COLO829 (cell line): Measurements from ENCODE around the gene ARFGAP3.

Experiments
- DNase-seq: peaks from one replicate; pipeline ENCODE4 v3.0.0; 2012; ENCODE audit warnings: low spot score

Gene ARFGAP3

DNA sequence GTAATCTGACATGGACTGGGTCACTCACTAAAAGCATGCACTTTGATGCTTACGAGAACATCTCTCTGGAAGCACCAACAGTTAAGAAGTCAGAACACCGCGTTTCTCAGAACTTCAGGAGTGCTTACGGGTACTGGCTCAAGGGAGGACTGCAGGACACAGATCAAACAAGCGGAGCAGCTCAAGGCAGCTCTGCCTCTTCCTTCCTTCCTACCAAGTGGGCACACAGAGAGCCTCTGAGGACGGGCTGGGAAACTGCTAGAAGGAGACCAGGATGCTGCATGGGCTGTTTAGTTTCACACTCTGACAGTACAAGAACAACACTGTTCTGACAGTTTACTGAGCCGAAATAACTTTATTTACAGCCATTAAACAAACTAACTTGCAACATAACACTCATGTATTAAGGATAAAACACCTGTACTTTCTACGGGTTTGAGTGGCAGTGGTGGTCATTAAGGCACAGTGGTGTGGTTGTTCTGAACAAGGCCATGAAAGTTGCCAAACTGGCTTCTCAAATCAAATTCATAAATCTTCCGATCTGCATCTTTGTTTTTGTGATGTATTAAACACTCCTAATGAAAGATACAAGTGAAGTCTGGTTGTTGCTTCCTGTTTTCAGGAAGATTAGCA lies 37.5 kb downstream of the ARFGAP3 start:
- DNase-seq: no peak

DNA sequence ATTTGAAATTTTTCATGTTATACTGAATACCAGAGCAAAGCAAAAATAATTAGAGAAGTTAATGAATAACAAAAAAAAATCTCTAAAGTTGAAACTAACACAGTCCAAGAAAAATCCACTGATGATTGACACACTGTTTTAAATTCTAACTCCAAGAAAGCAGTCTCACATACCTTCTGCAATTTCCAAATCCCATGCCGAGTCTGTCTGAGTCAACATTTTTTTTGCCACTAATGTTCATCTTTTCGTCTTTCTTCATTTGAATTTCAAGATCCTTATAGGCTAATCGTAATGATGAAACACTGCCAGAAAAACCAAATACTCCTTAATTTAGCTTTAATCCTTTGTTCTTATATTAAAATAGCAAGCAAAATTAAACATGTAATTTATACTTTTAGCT lies 39.5 kb downstream of the ARFGAP3 start:
- DNase-seq: no peak

DNA sequence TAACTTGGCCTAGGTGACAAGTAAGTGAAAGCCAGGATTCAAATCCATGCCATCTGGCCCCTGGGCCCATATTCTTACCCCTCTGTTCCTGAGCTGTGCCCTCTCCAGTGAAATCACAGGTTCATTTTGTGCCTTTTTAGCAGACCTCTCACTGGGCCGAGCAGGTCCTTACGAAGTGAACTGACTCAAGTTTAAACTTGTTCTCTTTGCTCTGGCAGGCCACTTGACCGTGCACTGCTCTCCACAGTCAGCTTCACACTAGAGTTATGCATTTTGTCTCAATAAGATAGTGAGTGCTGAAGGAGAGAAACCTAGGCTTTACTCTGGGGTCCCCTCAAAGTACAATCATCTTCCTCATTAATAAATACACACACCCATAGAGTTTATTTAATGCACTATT lies 40.7 kb downstream of the ARFGAP3 start:
- no peak for DNase-seq

DNA sequence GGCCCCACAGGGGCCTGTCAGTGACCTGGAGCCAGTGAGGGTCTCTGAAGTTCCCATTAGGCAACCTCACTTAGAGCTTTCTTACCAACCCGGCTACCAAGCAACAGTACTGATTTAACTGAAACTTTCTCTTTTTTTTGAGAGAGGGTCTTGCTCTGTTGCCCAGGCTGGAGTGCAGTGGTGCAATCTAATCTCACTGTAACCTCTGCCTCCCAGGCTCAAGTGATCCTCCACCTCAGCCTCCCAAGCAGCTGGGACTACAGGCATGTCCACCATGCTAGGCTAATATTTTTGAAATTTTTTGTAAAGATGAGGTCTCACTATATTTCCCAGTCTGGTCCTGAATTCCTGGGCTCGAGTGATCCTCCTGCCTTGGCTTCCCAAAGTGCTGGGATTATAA lies 42.5 kb downstream of the ARFGAP3 start:
- no peak for DNase-seq

DNA sequence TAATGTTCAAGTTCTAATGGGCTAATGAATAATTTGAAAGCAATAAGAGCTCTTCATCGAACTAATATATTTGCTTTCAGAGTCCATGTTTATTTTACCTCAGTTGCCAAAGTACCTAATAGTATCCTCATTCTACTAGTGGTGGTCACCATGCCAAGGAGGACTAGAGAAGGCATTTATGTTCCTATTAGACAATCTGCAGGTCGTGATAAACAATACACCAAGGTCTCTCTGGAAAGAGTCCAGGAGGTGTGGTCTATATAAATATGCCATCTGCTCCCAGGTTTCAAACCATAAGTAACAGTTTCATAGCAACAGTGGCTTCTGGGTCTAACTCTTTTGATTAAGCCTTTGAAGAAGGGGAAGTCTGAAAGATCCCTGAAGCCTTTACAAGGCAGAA lies 42.9 kb downstream of the ARFGAP3 start:
- no peak for DNase-seq

DNA sequence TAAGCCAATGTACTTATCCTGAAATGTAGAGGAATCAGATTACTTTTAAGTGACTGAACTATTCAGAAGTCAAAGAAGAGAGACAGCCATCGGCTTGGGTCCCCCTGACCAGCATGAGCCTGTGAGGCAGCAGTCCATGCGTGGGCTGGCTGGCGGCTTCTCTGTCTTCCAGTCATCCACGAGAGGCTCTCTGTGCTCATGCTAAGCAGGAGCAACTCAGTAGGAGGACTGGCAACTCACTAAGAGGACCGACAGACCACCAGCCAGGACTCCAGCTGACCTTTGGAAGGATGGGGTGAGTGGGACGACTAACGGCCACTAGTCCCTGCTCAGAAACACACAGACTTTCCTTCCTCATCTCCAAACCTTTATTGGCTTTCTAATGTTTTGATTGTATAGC lies 43.6 kb downstream of the ARFGAP3 start:
- no peak for DNase-seq

DNA sequence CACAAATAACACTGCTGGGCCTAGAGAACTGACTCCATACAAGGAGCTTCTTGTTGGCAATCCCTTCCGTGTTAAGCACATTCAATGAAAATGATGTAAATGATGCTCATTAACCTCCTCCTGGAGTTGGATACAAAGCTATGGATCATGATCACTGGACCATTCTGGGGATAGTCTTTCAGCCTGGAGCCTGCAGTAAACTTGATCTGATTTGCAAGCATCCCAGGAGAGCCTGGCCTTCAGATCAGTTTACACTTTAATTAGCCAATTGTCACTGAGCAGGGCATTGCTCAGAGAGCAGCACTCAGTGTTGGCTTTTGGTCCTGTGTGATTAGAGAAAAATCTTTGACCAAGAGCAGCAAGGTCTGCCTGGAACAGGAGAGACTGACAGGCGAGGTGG lies 45.6 kb downstream of the ARFGAP3 start:
- no peak for DNase-seq

DNA sequence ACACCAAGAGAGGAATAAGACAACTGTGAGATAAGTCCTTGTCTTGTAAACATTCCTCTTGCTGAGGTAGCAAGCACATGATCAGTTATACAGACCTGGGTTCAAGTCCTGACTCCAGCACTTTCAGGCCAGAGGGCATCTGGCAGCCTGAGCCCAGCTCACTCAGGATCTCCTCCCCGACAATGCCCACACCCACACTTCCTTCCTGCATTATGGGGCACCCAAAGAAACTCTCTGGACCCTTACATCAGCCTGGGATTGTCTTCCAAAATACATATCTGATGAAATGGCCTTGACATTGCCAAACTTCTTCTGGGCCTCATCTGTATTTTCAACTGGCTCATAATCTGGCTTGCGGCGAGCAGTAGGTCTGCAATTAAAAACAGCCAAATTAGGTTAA lies 48.6 kb downstream of the ARFGAP3 start:
- DNase-seq: no peak

DNA sequence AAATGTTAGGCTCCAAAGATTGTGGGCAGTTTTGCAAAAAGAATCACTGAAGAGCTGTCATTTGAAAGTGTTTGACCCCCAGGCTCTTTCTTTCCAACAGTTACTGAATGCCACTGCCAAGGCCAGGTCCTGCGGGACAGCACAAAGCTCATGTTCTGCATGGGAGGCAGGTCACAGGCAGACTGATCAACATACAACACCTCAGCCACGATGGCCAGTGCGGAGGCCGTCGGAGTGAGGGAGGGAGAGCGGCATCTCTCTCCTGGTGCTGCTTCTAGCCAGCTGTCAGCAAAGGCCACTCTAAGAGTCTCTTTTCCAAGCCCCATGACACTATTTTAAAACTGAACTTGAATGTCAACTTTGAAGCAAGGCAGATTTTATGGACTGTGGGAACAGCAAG lies 49.9 kb downstream of the ARFGAP3 start:
- DNase-seq: no peak

DNA sequence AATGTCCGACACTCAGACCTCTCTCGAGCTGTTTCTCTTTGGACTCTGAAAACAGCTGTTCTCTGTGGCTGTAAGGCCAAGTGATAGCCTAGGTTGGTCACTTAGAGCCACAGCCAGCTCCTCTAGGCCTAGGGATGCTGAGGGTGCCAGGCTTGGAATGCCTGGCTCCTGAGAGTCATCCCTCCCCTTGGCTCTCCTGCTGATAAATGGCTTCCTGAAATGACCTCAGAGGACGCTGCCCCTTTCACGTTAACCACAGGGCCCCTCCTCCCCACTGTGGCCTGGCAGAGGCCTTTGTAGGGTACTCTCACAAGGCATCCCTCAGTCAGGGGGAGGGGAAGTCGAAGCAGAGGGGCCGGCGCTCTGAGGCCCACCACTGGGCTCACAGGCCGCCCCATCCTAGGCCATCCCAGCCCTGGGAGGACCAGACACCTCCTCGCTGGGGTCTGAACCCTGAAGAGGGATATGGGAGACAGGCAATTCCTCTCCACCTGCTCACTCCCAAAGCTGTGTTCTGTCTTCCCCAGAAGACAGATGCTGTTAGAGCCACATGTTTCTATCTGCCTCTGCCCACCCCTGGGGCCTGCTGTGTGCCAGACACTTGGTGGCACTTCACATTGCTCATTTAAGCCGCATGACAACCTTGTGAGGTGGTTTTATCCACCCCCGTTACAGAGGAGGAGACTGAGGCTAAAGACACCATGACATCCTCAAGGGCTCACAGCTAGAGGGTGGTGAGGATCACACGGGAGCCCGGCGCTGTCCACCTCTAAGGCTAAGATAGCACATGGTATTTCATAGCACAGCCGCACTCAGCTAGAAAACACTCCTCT lies 50.9 kb downstream of the ARFGAP3 start:
- DNase-seq: no peak

DNA sequence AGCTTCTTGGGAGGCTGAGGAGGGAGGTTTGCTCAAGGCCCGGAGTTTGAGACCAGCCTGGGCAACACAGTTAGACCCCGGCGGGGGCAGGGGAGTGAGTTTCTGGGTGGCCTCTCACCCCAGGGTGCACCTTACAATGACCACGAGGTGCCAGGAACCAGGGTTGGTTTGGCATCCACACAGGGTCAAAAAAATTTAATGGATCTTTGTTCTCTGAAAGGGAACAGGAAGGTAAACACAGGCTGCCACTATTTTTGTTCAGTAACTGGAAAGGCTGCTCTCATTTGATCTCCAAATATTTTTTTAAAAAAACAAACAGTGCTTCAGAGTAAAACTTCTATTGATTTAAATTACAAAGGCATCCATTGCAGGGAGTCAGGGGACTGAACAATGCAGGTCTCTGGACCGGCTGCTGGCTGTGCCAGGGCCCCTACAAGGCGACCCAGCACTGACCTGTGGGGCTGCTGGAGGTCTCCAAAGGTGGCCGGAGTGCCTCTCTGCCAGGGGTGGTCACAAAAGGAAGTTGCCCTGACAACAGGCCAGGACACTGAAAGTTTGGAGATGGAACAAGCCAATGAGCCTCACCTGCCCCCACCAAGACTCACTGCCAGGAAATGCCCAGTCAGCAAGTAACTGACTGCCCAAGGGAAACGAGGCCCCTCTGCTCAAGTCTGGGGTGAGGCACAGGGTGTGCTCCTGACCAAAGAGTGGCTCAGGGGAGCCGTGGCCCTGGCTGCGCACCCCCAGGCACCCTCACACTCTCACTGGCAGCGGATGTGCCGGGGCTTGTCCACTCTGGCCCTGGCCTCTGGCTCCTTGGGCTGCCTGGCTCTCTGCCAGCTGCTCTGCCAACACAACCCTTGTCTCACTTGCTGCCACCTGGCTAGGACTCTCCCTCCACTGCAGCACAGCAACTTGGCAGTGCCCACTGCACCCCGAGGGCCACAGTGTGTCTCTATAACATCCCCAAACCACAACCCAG lies 51.8 kb downstream of the ARFGAP3 start:
- DNase-seq: no peak

DNA sequence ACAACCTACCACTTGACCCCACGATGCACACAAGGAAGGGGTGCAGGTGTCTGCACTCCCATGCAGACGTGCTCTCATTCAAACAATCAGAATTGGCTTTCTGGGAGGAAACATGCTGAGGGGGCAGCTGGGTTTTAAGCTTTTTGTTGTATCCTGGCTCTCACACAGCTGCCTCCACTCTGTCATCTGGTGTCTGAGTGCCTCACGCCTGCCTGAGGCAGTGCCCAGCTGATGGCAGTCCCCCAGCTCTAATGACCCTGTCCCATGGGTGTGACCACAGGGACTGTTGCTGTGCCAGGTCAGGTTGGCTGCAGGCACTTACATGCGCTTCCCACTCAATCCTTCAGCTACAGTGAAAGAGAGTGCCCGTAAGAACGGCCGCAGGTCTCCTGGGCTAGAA lies 53.7 kb downstream of the ARFGAP3 start:
- DNase-seq: no peak

DNA sequence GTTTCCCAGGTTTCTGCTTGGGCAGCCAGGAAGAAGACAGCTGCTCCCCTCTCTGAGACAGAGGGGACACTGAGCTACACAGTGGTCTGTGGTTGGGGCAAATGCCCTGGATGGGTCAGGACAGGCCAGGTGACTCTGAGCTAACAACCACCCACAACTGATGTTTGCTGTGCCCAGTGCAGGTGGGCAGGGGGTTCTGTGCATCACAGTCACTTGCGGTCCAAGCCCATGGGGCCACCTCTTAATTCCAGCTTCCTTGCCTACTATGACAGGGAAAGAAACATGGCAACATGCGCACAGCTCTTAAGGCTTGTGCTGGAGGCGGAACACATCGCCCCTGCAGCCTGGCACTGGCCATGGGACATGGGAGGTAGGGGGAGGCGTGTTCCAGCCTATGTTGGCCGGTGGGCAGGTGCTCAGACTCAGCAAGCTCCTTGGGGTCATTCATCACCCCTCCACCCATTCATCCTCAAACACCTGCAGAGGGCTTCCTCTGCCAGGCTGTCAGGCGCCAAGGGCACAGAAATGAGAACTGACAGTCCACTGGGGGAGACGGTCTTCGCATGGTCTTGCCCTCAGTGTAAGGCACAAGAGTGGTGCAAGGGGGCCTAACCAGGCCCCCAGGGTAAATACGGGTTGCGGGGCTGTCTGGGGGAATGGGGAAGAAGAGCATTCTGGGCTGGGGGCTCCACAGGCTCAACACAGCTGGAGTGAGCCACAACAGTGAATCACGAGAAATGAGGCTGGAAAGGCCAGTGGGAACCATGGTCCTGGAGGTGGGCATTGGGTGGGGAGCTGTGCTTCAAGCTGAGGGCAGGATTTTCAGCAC lies 55.6 kb downstream of the ARFGAP3 start:
- DNase-seq: no peak

DNA sequence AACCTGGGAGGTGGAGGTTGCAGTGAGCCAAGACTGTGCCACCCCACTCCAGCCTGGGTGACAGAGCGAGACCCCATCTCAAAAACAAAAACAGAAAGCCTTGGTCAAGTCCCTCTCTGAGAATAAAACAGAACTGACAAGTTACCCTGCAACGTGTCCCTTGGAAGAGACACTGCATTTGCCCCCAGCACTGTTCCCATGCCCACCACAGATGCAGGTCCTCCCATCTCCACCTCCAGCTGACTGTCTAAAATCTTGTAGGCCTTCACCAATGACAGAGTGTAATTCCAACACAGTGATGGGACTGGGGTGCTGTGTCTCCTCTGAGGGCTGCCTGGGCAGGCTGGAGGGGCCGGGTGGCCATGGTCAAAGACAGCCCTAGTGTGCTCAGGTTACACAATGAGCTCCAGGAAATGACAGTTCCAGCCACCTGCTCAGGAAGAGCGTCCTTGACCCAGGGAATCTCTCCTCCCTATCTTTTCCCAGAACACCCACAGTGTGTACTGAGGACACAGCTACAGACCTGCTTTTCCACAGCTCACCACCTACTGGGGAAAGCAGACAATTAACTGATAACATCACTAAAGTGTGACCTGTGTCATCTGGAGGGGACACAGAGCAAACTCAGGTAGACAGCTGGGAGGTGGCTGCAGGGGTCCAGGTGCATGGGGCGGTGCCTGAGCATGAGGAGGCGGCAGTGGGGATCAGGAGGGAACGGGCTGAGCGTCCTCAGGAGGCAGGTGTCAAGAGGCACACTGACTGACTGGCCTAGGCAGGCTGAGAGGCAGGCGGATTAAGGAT lies 56.4 kb downstream of the ARFGAP3 start:
- DNase-seq: no peak

DNA sequence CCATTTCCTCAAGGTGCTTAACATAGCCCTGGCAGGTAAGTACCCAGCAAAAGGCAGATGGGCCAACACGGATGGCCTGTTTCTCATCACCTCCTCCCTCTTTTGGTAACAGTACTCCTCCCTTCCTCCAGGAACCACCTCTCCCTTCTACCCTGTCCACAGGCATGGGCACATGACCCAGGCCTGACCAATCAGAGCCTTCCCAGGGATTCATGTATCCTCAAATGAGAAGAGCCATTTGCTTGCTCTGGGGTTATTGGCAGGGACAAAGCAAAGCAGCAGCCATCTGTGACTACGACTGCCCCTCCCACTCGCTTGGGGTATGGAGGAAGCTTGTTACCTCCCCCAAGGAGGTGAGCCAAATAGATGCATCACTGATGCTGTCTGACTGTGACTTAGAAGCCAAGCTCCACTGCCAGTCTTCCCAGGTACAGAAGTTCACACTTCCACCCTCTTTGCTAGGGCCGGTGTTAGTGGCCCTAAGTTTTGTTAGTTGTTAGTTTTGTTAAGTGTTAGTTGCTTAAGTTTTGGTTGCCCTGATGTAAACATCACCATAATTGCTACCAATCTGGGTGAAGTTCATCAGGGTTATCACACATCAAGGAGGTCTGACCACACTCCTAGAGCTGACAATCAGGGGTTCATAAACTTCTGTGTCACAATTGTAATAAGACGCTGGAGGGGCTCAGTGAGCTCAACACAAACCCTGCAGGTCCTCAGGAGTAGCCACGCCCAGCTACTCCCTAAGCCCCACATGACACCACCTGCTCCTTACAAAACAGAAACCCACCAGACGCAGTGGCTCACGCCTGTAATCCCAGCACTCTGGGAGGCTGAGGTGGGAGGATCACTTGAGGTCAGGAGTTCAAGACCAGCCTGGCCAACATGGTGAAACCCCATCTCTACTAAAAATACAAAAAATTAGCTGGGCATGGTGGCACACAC lies 57.3 kb downstream of the ARFGAP3 start:
- no peak for DNase-seq

DNA sequence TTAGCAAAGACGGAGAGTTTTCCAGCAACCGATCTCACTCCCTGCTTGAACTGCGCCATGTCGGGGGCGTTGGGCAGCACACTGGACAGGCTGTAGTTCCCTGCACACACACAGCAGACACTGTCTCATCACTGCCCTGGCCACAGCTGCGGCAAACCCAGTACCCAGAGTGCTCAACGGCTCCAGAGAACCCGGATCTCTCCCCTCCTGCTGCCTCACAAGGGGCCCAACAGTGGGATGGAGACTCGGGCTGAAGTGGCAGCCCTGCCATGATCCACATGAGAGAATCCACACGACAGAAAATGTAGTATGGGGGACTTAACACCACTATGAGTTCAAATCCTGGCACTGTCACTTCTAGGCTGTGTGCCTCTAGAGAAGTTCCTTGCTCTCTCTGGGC lies 58.0 kb downstream of the ARFGAP3 start:
- DNase-seq: no peak

DNA sequence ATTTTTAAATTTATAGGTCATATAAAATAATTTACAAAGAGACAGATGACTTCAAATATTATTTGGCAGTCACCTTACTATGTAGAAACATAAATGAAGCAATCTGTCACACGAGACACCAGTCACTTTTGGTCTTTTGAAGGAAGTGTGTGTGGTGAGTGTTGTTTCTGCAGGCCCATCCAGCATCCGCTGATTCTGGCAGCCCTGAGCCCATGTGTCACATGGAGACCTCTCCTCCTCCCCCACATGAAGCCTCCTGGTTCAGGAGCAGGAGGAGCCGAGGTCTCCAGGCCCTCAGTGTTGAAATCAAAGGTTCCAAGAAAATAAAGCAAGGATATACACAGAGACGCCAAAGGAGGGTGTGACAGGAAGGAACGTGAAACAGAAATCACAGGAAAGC lies 60.1 kb downstream of the ARFGAP3 start:
- DNase-seq: no peak

DNA sequence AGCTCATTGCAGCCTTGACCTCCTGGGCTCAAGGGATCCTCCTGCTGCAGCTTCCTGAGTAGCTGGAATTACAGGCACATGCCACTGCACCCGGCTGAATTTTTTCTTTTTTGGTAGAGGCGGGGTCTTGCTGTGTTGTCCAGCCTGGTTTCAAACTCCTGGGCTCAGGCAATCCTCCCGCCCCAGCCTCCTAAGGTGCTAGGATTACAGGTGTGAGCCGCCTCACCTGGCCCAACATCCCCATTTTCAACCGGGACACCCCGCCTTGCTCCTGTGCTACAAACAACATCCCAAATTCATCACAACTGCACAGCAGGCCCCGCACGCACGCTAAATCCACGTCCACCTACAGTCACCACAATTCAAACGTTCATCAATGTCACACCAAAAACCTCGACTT lies 61.0 kb downstream of the ARFGAP3 start:
- no peak for DNase-seq

DNA sequence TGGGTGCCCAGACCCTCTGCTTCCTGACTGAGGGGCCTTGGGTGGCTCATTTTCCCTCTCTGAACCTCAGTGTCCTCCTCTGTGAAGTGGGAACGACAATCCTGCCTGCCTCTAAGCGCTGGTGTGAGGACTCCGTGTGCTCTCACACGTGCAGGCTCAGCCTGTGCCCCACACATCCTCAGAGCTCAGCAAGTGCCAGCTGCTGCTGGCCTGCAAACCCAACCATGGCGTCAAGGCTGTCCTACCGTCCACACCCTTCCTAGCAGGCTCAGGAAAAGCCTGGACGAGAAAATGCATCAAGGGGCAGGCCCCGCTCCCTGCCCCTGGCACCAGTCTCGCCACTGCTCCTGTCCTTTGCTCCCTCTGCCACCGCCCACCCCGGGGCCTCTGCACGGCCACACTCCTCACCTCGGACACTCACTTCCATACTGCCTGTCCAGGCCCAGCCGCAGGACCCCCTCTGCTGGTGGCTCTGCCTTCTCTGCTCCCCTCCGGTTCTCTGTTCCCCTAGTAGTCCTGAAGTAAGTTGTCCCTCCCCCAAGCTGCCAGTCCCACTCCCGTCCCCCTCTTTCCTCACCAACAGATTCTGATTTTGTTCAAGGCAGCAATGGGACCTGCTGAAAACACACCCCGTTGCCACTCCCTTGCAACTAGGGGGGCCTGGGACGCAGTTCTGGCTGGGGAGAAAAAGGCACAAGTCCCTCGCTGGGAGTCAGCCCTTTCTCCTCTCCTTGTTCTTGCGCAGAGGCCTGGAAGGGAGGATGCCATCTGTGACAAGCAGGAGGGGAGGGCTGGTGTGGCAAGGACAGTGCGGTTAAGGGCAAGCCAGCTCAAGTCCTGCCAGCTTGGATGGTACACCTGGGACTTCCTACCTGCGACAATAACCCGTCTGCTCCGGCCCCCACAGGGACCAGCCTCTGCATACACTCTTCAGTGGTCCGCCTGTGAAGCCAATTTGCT lies 62.2 kb downstream of the ARFGAP3 start:
- no peak for DNase-seq
